C4-2B (cell line): Measurements from ENCODE around the gene CCR5AS.

Experiments
- CTCF ChIP-seq: fragments of 450-650 bp; conservative IDR thresholded peaks from 2 replicates; pipeline ENCODE4 v1.5.1; 2017; ENCODE audit warnings: mild to moderate bottlenecking
- ZFX ChIP-seq: fragments of 450-650 bp; IDR thresholded peaks from 2 replicates; pipeline ENCODE4 v1.6.1; 2017

- TF ChIP-seq CTCF (no peak), ZFX (no peak)
These were observed 6.0 kb downstream of the CCR5AS start for GRCh38 chr3:46400846-46401245.
